Activated CD4-positive, alpha-beta T cell treated with anti-CD3 and anti-CD28 coated beads, Interleukin-2, amount 50 U/mL, for 1 hour (primary cell): ENCODE results near the gene ZFAND4.
"Not testable (repeated sequence)": the region's sequence is repeated elsewhere in the genome, so short reads cannot be mapped to it uniquely, and the experiment has no call there.

Experiments used
- DNase-seq: peaks from one replicate; pipeline ENCODE4 v3.0.0-alpha.2; 2020

ZFAND4 gene

GRCh38 chr10:45672181-45673073, at the start of gene ZFAND4:
TSS of gene ZFAND4 (minus strand) at chr10:45672772. CDS start at chr10:45663725, 9,047 bp downstream.
- peak; percentile 93 for DNase-seq

- not testable (repeated sequence) for DNase-seq
Measured at GRCh38 chr10:45721503-45721902, 48.9 kb upstream of the ZFAND4 start.

- DNase-seq, result not testable (repeated sequence)
Measured at GRCh38 chr10:45717642-45718041, 45.1 kb upstream of the ZFAND4 start.

- DNase-seq, result not testable (repeated sequence)
Measured at GRCh38 chr10:45717053-45717452, 44.5 kb upstream of the ZFAND4 start.

- DNase-seq, result not testable (repeated sequence)
Measured at GRCh38 chr10:45711223-45711622, 38.7 kb upstream of the ZFAND4 start.

- DNase-seq, result not testable (repeated sequence)
Measured at GRCh38 chr10:45710200-45710796, 37.7 kb upstream of the ZFAND4 start.

GRCh38 chr10:45678467-45678866, 5.9 kb upstream of the ZFAND4 start:
- DNase-seq, result not testable (repeated sequence)

GRCh38 chr10:45675388-45675787, 2.8 kb upstream of the ZFAND4 start:
- DNase-seq, result no peak

GRCh38 chr10:45673074-45673648, 589 bp upstream of the ZFAND4 start:
- no peak for DNase-seq

- DNase-seq, result not testable (repeated sequence)
Measured at GRCh38 chr10:45671300-45671699, 1.3 kb downstream of the ZFAND4 start.

GRCh38 chr10:45669897-45670296, 2.7 kb downstream of the ZFAND4 start:
- DNase-seq, result not testable (repeated sequence)

- DNase-seq, result no peak
Measured at GRCh38 chr10:45660876-45661411, 11.6 kb downstream of the ZFAND4 start.

GRCh38 chr10:45657033-45657926, 15.3 kb downstream of the ZFAND4 start:
- DNase-seq, result no peak

GRCh38 chr10:45655219-45655618, 17.4 kb downstream of the ZFAND4 start:
- DNase-seq, result no peak

GRCh38 chr10:45654753-45655141, 17.8 kb downstream of the ZFAND4 start:
- DNase-seq, result not testable (repeated sequence)

GRCh38 chr10:45653454-45653853, 19.1 kb downstream of the ZFAND4 start:
- no peak for DNase-seq

- DNase-seq, result no peak
Measured at GRCh38 chr10:45652511-45652910, 20.1 kb downstream of the ZFAND4 start.

- no peak for DNase-seq
Measured at GRCh38 chr10:45649296-45649695, 23.3 kb downstream of the ZFAND4 start.

GRCh38 chr10:45647118-45647517, 25.5 kb downstream of the ZFAND4 start:
- DNase-seq, result no peak

GRCh38 chr10:45646384-45647050, 26.1 kb downstream of the ZFAND4 start:
- DNase-seq, result no peak

- no peak for DNase-seq
Measured at GRCh38 chr10:45644527-45644926, 28.0 kb downstream of the ZFAND4 start.

- DNase-seq, result no peak
Measured at GRCh38 chr10:45640941-45641340, 31.6 kb downstream of the ZFAND4 start.
